Stimulated activated CD8-positive, alpha-beta memory T cell treated with anti-CD3 and anti-CD28 coated beads, Interleukin-12 subunit alpha, Interleukin-12 subunit beta, amount 100 ng/mL, for 4 hours (primary cell): Measurements from ENCODE around the gene ZNF524.
A peak's percentile ranks its signal among the peaks of the same experiment; 100 is the strongest.

ENCODE experiments used
- DNase-seq: peaks from one replicate; pipeline ENCODE4 v3.0.0-alpha.2; 2020; ENCODE audit warnings: low read depth

Gene ZNF524

GRCh38 chr19:55620410-55621204 is 20.5 kb downstream of the ZNF524 start:
- DNase-seq: no peak

GRCh38 chr19:55621205-55621672 is 21.2 kb downstream of the ZNF524 start:
- no peak for DNase-seq

GRCh38 chr19:55621673-55622231 is 21.7 kb downstream of the ZNF524 start:
- no peak for DNase-seq

- no peak for DNase-seq
These were observed 22.3 kb downstream of the ZNF524 start for GRCh38 chr19:55622242-55622969.

GRCh38 chr19:55623130-55623529 is 23.0 kb downstream of the ZNF524 start:
- no peak for DNase-seq

GRCh38 chr19:55623561-55623960 is 23.5 kb downstream of the ZNF524 start:
- no peak for DNase-seq

- peak; percentile 86 for DNase-seq
These were observed 24.3 kb downstream of the ZNF524 start, which contains the start of gene ZNF784 for GRCh38 chr19:55624109-55625003. Gene ZNF784 (minus strand): TSS chr19:55624566. CDS start chr19:55624561, 5 bp downstream.

- no peak for DNase-seq
These were observed 24.9 kb downstream of the ZNF524 start for GRCh38 chr19:55625004-55625326.

GRCh38 chr19:55626350-55626749 is 26.3 kb downstream of the ZNF524 start:
- no peak for DNase-seq

- DNase-seq: peak; percentile 50
These were observed 32.4 kb downstream of the ZNF524 start for GRCh38 chr19:55632463-55632834.

- no peak for DNase-seq
These were observed 33.8 kb downstream of the ZNF524 start for GRCh38 chr19:55633861-55634260.

GRCh38 chr19:55635334-55635717 is 35.2 kb downstream of the ZNF524 start:
- DNase-seq: no peak

- no peak for DNase-seq
These were observed 35.9 kb downstream of the ZNF524 start for GRCh38 chr19:55635856-55636440.

GRCh38 chr19:55636723-55637122 is 36.6 kb downstream of the ZNF524 start:
- DNase-seq: no peak

- DNase-seq: no peak
These were observed 37.4 kb downstream of the ZNF524 start for GRCh38 chr19:55637534-55637933.

GRCh38 chr19:55638864-55639359 is 38.8 kb downstream of the ZNF524 start:
- DNase-seq: no peak

- DNase-seq: peak; percentile 52
These were observed 40.0 kb downstream of the ZNF524 start for GRCh38 chr19:55640043-55640576.

- peak; percentile 56 for DNase-seq
These were observed 40.7 kb downstream of the ZNF524 start, which contains the start of gene ZNF580 for GRCh38 chr19:55640577-55641425. Gene ZNF580 (plus strand): TSS chr19:55641002. CDS start chr19:55642509, 1,507 bp downstream.

GRCh38 chr19:55641426-55642152 is 41.5 kb downstream of the ZNF524 start:
- no peak for DNase-seq
